HG02610 (cell line): ENCODE results near the gene COQ4.

Experiments used
- ATAC-seq: cut with Tn5 transposase; IDR thresholded peaks from one replicate; pipeline ENCODE4 v1.9.1; 2021; ENCODE audit warnings: mild to moderate bottlenecking, moderate library complexity; ENCODE audit not compliant: unreplicated experiment

COQ4 gene

GRCh38 chr9:128372188-128372641, 49.6 kb downstream of the COQ4 start:
- no peak for ATAC-seq

GRCh38 chr9:128372784-128373183, 50.1 kb downstream of the COQ4 start:
- ATAC-seq, result no peak

- no peak for ATAC-seq
Observed at GRCh38 chr9:128374221-128374675, 51.6 kb downstream of the COQ4 start.

GRCh38 chr9:128375865-128376264, 53.2 kb downstream of the COQ4 start:
- no peak for ATAC-seq

- no peak for ATAC-seq
Observed at GRCh38 chr9:128382261-128382660, 59.6 kb downstream of the COQ4 start.

- ATAC-seq, result no peak
Observed at GRCh38 chr9:128383007-128383753, 60.5 kb downstream of the COQ4 start.
